ENCODE results near the gene PLEKHM3. TPM values are rescaled to one million over a fixed set of nuclear protein-coding genes. Genes with fewer than 3 reads are reported as not detected.

PLEKHM3 gene
- total RNA-seq, 1 donor from 2014 or later, result 12.5 TPM

DNA sequence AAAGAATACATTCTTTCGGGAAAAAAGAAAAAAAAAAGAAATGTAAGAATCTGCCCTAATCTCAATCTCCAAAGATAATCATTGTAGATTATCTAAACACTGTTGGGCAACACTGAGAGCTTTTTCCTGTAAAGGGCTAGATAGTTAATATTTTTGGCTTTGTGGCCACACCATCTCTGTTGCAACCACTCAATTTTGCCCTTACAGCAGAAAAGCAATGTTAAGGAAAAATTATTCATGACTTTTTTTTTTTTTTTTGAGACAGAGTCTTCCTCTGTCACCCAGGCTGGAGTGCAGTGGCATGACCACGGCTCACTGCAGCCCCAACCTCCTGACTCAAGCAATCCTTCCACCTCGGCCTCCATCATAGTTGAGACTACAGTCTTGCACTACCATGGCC, 238.3 kb downstream of the PLEKHM3 start:
- Mint-ChIP-seq H3K4me3 (ENCODE audit: unreplicated experiment) (no peak overlapping the region), H3K27ac (ENCODE audit: unreplicated experiment) (no peak overlapping the region), H3K27me3 (ENCODE audit: unreplicated experiment) (peaks cover 8% of the 10 kb centered on the region), H3K4me1 (ENCODE audit: unreplicated experiment) (peaks cover under 1% of the 10 kb centered on the region), H3K9me3 (ENCODE audit: unreplicated experiment) (no peaks in the 10 kb centered on the region), H3K36me3 (ENCODE audit: unreplicated experiment) (no peaks in the 10 kb centered on the region)
- no peak for DNase-seq (ENCODE audit: extremely low spot score, unreplicated experiment)
- TF ChIP-seq, protein P1, sequence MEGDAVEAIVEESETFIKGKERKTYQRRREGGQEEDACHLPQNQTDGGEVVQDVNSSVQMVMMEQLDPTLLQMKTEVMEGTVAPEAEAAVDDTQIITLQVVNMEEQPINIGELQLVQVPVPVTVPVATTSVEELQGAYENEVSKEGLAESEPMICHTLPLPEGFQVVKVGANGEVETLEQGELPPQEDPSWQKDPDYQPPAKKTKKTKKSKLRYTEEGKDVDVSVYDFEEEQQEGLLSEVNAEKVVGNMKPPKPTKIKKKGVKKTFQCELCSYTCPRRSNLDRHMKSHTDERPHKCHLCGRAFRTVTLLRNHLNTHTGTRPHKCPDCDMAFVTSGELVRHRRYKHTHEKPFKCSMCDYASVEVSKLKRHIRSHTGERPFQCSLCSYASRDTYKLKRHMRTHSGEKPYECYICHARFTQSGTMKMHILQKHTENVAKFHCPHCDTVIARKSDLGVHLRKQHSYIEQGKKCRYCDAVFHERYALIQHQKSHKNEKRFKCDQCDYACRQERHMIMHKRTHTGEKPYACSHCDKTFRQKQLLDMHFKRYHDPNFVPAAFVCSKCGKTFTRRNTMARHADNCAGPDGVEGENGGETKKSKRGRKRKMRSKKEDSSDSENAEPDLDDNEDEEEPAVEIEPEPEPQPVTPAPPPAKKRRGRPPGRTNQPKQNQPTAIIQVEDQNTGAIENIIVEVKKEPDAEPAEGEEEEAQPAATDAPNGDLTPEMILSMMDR (IDR thresholded peaks at IDR 0.05), result no peak

DNA sequence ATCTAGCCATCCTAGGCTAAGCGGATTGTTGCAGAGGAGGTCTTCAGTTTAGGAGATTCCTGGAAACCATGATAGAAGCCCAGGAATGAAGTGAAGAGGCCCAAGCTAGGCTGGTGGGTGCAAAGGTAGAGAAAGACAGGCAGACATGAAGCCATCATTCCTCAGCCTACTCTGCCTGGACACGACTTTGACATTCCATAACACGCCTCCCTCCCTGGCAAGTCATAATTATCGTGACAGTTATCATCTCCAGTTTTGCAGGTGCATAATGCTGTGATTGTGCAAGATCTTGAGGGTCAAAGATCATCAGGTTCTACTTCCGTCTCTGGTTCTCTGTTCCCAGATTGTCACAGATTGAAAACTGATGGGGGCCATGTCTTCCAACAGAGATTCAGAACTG, 240.4 kb downstream of the PLEKHM3 start:
- H3K4me3 Mint-ChIP-seq (ENCODE audit: unreplicated experiment), result no peak overlapping the region
- no peaks in the 10 kb centered on the region for H3K36me3 Mint-ChIP-seq (ENCODE audit: unreplicated experiment)
- TF ChIP-seq, protein P1 (IDR thresholded peaks at IDR 0.05), result no peak
- DNase-seq (ENCODE audit: extremely low spot score, unreplicated experiment), result no peak
- no peak overlapping the region for H3K27ac Mint-ChIP-seq (ENCODE audit: unreplicated experiment)
- H3K4me1 Mint-ChIP-seq (ENCODE audit: unreplicated experiment), result peaks cover 3% of the 10 kb centered on the region
- H3K27me3 Mint-ChIP-seq (ENCODE audit: unreplicated experiment), result peaks cover 16% of the 10 kb centered on the region
- H3K9me3 Mint-ChIP-seq (ENCODE audit: unreplicated experiment), result no peaks in the 10 kb centered on the region

DNA sequence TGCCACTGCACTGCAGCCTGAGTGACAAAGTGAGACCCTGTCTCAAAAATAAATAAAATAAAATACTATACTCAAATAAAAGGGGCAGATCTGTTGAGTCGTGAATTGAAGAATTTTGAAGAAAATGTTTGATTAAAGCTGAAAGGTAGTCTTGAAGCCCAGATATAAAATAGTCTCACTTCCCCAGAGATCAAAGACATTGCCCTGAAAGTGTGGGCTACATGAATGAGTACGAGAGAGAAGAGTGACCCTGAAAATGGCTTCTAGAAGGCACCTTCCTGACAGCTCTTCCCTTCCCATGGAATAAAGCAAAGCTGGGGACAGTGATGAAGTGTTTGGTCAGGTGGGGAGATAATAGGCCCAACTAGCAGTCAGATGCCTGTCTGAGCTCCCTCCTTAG, 241.8 kb downstream of the PLEKHM3 start:
- H3K4me1 Mint-ChIP-seq (ENCODE audit: unreplicated experiment), result peaks cover 5% of the 10 kb centered on the region
- TF ChIP-seq, protein P1 (IDR thresholded peaks at IDR 0.05), result no peak
- H3K27ac Mint-ChIP-seq (ENCODE audit: unreplicated experiment), result no peak overlapping the region
- peaks cover 16% of the 10 kb centered on the region for H3K27me3 Mint-ChIP-seq (ENCODE audit: unreplicated experiment)
- no peak for DNase-seq (ENCODE audit: extremely low spot score, unreplicated experiment)
- H3K9me3 Mint-ChIP-seq (ENCODE audit: unreplicated experiment), result no peaks in the 10 kb centered on the region
- H3K4me3 Mint-ChIP-seq (ENCODE audit: unreplicated experiment), result no peak overlapping the region
- no peaks in the 10 kb centered on the region for H3K36me3 Mint-ChIP-seq (ENCODE audit: unreplicated experiment)

DNA sequence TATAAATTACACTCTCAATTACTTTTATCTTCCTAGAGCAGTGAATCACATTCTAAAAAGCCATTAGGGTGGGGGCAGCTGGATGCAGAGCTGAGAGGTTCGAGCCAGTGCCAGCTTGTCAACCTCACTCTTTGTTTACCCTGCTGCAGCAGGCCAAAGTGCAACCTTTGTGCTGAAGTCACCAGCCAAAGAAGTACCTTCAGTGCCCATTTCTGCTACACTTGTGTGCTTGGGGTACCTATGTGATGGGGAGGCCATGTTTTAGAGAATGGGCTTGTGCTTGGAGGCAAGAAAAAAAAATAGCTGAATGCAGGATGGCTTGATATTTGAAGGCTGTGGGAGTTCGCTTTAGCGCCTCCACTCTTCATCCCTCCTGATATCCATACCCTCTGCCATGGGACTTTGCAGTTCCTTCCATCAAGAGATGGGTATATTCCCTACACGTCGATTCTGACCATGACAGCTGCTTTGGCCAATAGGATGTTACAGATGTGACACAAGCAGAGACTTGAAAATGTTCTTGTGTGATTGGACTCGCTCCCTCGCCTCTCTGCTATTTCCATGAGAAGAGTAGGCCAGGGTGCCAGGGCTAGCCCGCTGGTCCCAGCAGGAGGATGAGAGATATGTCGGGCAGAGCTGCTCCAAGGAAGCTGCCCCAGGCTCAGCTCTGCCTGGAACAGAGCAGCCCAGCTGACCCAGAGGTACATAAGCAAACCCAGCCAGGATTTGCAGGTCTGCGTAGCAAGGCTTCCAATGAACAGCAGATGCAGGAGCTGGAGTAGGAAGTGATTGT, 242.9 kb downstream of the PLEKHM3 start:
- Mint-ChIP-seq H3K9me3 (ENCODE audit: unreplicated experiment) (no peaks in the 10 kb centered on the region), H3K36me3 (ENCODE audit: unreplicated experiment) (no peaks in the 10 kb centered on the region), H3K4me3 (ENCODE audit: unreplicated experiment) (no peak overlapping the region), H3K27ac (ENCODE audit: unreplicated experiment) (no peak overlapping the region), H3K4me1 (ENCODE audit: unreplicated experiment) (peaks cover 5% of the 10 kb centered on the region), H3K27me3 (ENCODE audit: unreplicated experiment) (peaks cover 11% of the 10 kb centered on the region)
- TF ChIP-seq, protein P1 (IDR thresholded peaks at IDR 0.05), result no peak
- DNase-seq (ENCODE audit: extremely low spot score, unreplicated experiment), result no peak

DNA sequence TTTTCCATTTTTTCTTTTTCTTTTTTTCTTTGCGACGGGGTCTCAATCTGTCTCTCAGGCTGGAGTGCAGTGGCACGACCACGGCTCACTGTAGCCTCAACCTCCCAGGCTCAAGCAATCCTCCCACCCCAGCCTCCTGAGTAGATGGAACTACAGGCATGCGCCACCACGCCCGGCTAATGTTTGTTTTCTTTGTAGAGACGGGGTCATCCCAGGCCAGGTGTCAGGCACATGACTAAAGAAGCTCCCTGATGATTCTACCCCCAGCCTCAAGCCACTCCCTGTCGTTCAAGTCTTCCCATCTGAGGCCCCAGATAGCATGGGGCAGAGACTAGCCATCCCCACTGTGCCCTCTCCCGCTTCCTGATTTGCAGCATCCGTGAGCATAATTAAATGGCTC, 245.8 kb downstream of the PLEKHM3 start:
- Mint-ChIP-seq H3K9me3 (ENCODE audit: unreplicated experiment) (no peaks in the 10 kb centered on the region), H3K36me3 (ENCODE audit: unreplicated experiment) (no peaks in the 10 kb centered on the region), H3K27me3 (ENCODE audit: unreplicated experiment) (peaks cover 8% of the 10 kb centered on the region), H3K4me3 (ENCODE audit: unreplicated experiment) (no peak overlapping the region), H3K4me1 (ENCODE audit: unreplicated experiment) (peaks cover 5% of the 10 kb centered on the region), H3K27ac (ENCODE audit: unreplicated experiment) (no peak overlapping the region)
- TF ChIP-seq, protein P1 (IDR thresholded peaks at IDR 0.05), result no peak
- DNase-seq (ENCODE audit: extremely low spot score, unreplicated experiment), result no peak
